Measurements from ENCODE around the gene OR3A1. TPM values are rescaled to one million over a fixed set of nuclear protein-coding genes. Genes with fewer than 3 reads are reported as not detected.
"Not testable (repeated sequence)": the region's sequence is repeated elsewhere in the genome, so short reads cannot be mapped to it uniquely, and the experiment has no call there.

OR3A1 gene
- total RNA-seq, 2 donors from 2014 or later: not detected

- not testable (repeated sequence) for ATAC-seq; H3K36me3 Mint-ChIP-seq (ENCODE audit: low read depth); H3K4me1 Mint-ChIP-seq; H3K9me3 ChIP-seq (ENCODE audit: control insufficient read depth, low read length, poor library complexity, severe bottlenecking); DNase-seq; H3K27ac Mint-ChIP-seq; H3K27me3 Mint-ChIP-seq; H3K4me3 Mint-ChIP-seq
Measured at GRCh38 chr17:3249013-3249412, 49.1 kb downstream of the OR3A1 start.

- not testable (repeated sequence) for H3K27ac Mint-ChIP-seq; ATAC-seq; DNase-seq; H3K27me3 Mint-ChIP-seq; H3K36me3 Mint-ChIP-seq (ENCODE audit: low read depth); H3K4me1 Mint-ChIP-seq; H3K9me3 ChIP-seq (ENCODE audit: control insufficient read depth, low read length, poor library complexity, severe bottlenecking); H3K4me3 Mint-ChIP-seq
Measured at GRCh38 chr17:3244841-3245240, 53.3 kb downstream of the OR3A1 start.

- H3K9me3 ChIP-seq (ENCODE audit: control insufficient read depth, low read length, poor library complexity, severe bottlenecking); H3K27ac Mint-ChIP-seq; H3K4me1 Mint-ChIP-seq; H3K27me3 Mint-ChIP-seq; DNase-seq; ATAC-seq; H3K4me3 Mint-ChIP-seq; H3K36me3 Mint-ChIP-seq (ENCODE audit: low read depth): not testable (repeated sequence)
Measured at GRCh38 chr17:3241044-3241443, 57.1 kb downstream of the OR3A1 start.

Other genes with a start within 250 kb of the OR3A1 start
- gene OR1D5, start 234.8 kb downstream of the OR3A1 start, total RNA-seq: not detected
- not detected for gene OR1D2, start 193.9 kb downstream of the OR3A1 start, total RNA-seq
- gene OR1G1, start 170.8 kb downstream of the OR3A1 start, total RNA-seq: not detected
- gene OR1A2, start 100.8 kb downstream of the OR3A1 start, total RNA-seq: not detected
- gene OR1A1, start 90.7 kb downstream of the OR3A1 start, total RNA-seq: not detected
- gene OR3A2, start 87.9 kb upstream of the OR3A1 start, total RNA-seq: 1 to 10 TPM; 1.1 TPM
- gene OR1E1, start 100.0 kb upstream of the OR3A1 start, total RNA-seq: not detected
- gene OR3A3, start 113.0 kb upstream of the OR3A1 start, total RNA-seq: not detected
- gene OR1E2, start 135.5 kb upstream of the OR3A1 start, total RNA-seq: not detected
- gene SPATA22, start 173.5 kb upstream of the OR3A1 start, total RNA-seq: under 1 TPM in 1 of 2 donors, not detected in 1; 0.22 TPM
- gene ASPA, start 177.6 kb upstream of the OR3A1 start, total RNA-seq: not detected